H1 (cell line): ENCODE data around the gene ADORA1. TPM values are rescaled to one million over a fixed set of nuclear protein-coding genes. Genes with fewer than 3 reads are reported as not detected.

Experiments used
- CTCF ChIA-PET: fragments of 300-600 bp; sonication (Branson Sonifier 250); formaldehyde crosslinking; loops from one replicate; lab custom pipeline; 2021; ENCODE audit not compliant: partially characterized antibody; lab: Charles Lee
- POLR2A ChIA-PET: fragments of 300-600 bp; sonication (Branson Sonifier 250); formaldehyde crosslinking; loops from one replicate; lab custom pipeline; 2021; ENCODE audit warnings: inconsistent platforms; ENCODE audit not compliant: partially characterized antibody; lab: Charles Lee
- DNase-seq, 2 experiments: peaks; one replicate each; pipeline versions ENCODE4 v3.0.0 to v3.0.0-alpha.2; 2010 to 2022; ENCODE audit warnings: low spot score in 2 of 2, low read depth in 1 of 2, mixed read lengths in 1 of 2
- FAIRE-seq: peaks from 2 replicates; lab custom pipeline; 2011; peaks lifted over from hg19 to GRCh38; lab: Jason Lieb, UNC
- H2AFZ ChIP-seq: 2 replicates; pipeline ENCODE4 v1.8.1; 2012; ENCODE audit warnings: low read length, inconsistent platforms
- H2AK5ac ChIP-seq: 2 replicates; pipeline ENCODE4 v1.6.1; 2013; ENCODE audit warnings: low read depth, low read length
- H2BK120ac ChIP-seq: replicated peaks from 2 replicates; pipeline ENCODE3; 2013; ENCODE audit warnings: low read depth, low read length, inconsistent platforms
- H2BK12ac ChIP-seq: 2 replicates; pipeline ENCODE4 v1.6.1; 2013; ENCODE audit warnings: low read depth, low read length
- H2BK15ac ChIP-seq: 2 replicates; pipeline ENCODE4 v1.6.1; 2013; ENCODE audit warnings: low read length
- H2BK20ac ChIP-seq: 2 replicates; pipeline ENCODE4 v1.6.1; 2013; ENCODE audit warnings: low read length
- H2BK5ac ChIP-seq: 2 replicates; pipeline ENCODE4 v1.6.1; 2013; ENCODE audit warnings: low read depth, low read length
- H3K14ac ChIP-seq: 2 replicates; pipeline ENCODE4 v1.6.1; 2013; ENCODE audit warnings: inconsistent platforms; ENCODE audit not compliant: insufficient read length
- H3K18ac ChIP-seq: 2 replicates; pipeline ENCODE4 v1.6.1; 2013; ENCODE audit warnings: low read length; ENCODE audit errors: extremely low read depth
- H3K23ac ChIP-seq: 2 replicates; pipeline ENCODE4 v1.6.1; 2013; ENCODE audit warnings: inconsistent platforms; ENCODE audit not compliant: insufficient read length
- H3K23me2 ChIP-seq: 2 replicates; pipeline ENCODE4 v1.6.1; 2013; ENCODE audit warnings: low read depth, low read length
- H3K27ac ChIP-seq: 2 replicates; pipeline ENCODE4 v1.6.1; 2011; ENCODE audit warnings: low read depth, low read length, inconsistent platforms
- H3K27me3 ChIP-seq, 4 experiments: replicated peaks in 1 of 4; 1 replicate in 1 of 4; 2 replicates in 3 of 4; pipeline versions ENCODE4 v1.6.1 to v1.8.1; 2011 to 2013; ENCODE audit warnings: low read length in 3 of 4, mild to moderate bottlenecking in 3 of 4, inconsistent platforms in 2 of 4, mixed read lengths in 2 of 4, moderate library complexity in 1 of 4; ENCODE audit not compliant: control insufficient read depth in 3 of 4, insufficient read depth in 3 of 4; ENCODE audit errors: extremely low read depth in 1 of 4
- H3K36me3 ChIP-seq, 4 experiments: 2 replicates each; pipeline versions ENCODE4 v1.6.1 to v1.8.1; 2011 to 2013; ENCODE audit warnings: mild to moderate bottlenecking in 4 of 4, low read length in 3 of 4, moderate library complexity in 2 of 4, control low read depth in 1 of 4, inconsistent platforms in 1 of 4; ENCODE audit not compliant: insufficient read depth in 4 of 4, control insufficient read depth in 2 of 4
- H3K4ac ChIP-seq: replicated peaks from 2 replicates; pipeline ENCODE3; 2013; ENCODE audit warnings: low read length, low read depth, mixed read lengths, inconsistent platforms; ENCODE audit not compliant: insufficient read length
- H3K4me1 ChIP-seq, 4 experiments: replicated peaks in 1 of 4; 1 replicate in 1 of 4; 2 replicates in 3 of 4; pipeline versions ENCODE4 v1.6.1 to v1.8.1; 2011 to 2013; ENCODE audit warnings: low read length in 3 of 4, inconsistent platforms in 2 of 4, mixed read lengths in 1 of 4; ENCODE audit not compliant: insufficient read depth in 4 of 4, control insufficient read depth in 3 of 4
- H3K4me2 ChIP-seq, 2 experiments: 2 replicates each; pipeline versions ENCODE4 v1.6.1 to v1.8.1; 2011 to 2013; ENCODE audit warnings: low read depth in 2 of 2, low read length in 2 of 2, control low read depth in 1 of 2, inconsistent platforms in 1 of 2, mild to moderate bottlenecking in 1 of 2; ENCODE audit not compliant: insufficient read depth in 1 of 2
- H3K4me3 ChIP-seq, 4 experiments: fragments of 200-600, 300-600 bp in 1 of 4; sonication (generic), shearing (Covaris generic), sonication (Bioruptor Twin) in 1 of 4; 2 replicates each; pipeline versions ENCODE4 v1.5.1 to v1.8.1; 2011 to 2016; ENCODE audit warnings: low read length in 4 of 4, low read depth in 3 of 4, control low read depth in 2 of 4, inconsistent platforms in 2 of 4, mild to moderate bottlenecking in 2 of 4, mixed read lengths in 1 of 4, moderate library complexity in 1 of 4; ENCODE audit not compliant: insufficient read depth in 2 of 4; ENCODE audit errors: extremely low read depth in 1 of 4
- H3K56ac ChIP-seq: replicated peaks from 2 replicates; pipeline ENCODE3; 2013; ENCODE audit warnings: low read depth, mild to moderate bottlenecking, mixed read lengths, low read length, inconsistent platforms; ENCODE audit not compliant: insufficient read length
- H3K79me1 ChIP-seq: 2 replicates; pipeline ENCODE4 v1.6.1; 2013; ENCODE audit warnings: low read depth, low read length, control low read depth
- H3K79me2 ChIP-seq, 2 experiments: 2 replicates each; pipeline versions ENCODE4 v1.6.1 to v1.8.1; 2012 to 2013; ENCODE audit warnings: low read length in 2 of 2, mild to moderate bottlenecking in 2 of 2, inconsistent platforms in 1 of 2; ENCODE audit not compliant: insufficient read depth in 2 of 2, control insufficient read depth in 1 of 2
- H3K9ac ChIP-seq, 4 experiments: replicated peaks in 1 of 4; 1 replicate in 1 of 4; 2 replicates in 3 of 4; pipeline versions ENCODE4 v1.6.1 to v1.8.1; 2011 to 2013; ENCODE audit warnings: low read depth in 3 of 4, low read length in 3 of 4, control low read depth in 2 of 4, mild to moderate bottlenecking in 2 of 4, moderate library complexity in 2 of 4, inconsistent platforms in 1 of 4; ENCODE audit errors: extremely low read depth in 1 of 4
- H3K9me3 ChIP-seq, 2 experiments: 2 replicates each; pipeline versions ENCODE4 v1.6.1 to v1.8.1; 2012 to 2013; ENCODE audit warnings: mild to moderate bottlenecking in 2 of 2, moderate library complexity in 2 of 2, control low read depth in 1 of 2, inconsistent platforms in 1 of 2, low read depth in 1 of 2, low read length in 1 of 2, mixed read lengths in 1 of 2; ENCODE audit not compliant: insufficient read depth in 2 of 2
- H4K20me1 ChIP-seq, 2 experiments: replicated peaks in 1 of 2; 2 replicates each; pipeline versions ENCODE3 to v1.8.1; 2011 to 2013; ENCODE audit warnings: inconsistent platforms in 2 of 2, low read length in 2 of 2, mild to moderate bottlenecking in 1 of 2; ENCODE audit not compliant: insufficient read depth in 2 of 2, control insufficient read depth in 1 of 2
- H4K5ac ChIP-seq: 2 replicates; pipeline ENCODE4 v1.6.1; 2013; ENCODE audit warnings: low read length, low read depth, mixed read lengths, inconsistent platforms; ENCODE audit not compliant: insufficient read length
- H4K8ac ChIP-seq: 2 replicates; pipeline ENCODE4 v1.8.0; 2013; ENCODE audit warnings: mild to moderate bottlenecking, moderate library complexity, low read length, inconsistent platforms; ENCODE audit not compliant: insufficient read depth; ENCODE audit errors: extremely low read depth
- H4K91ac ChIP-seq: replicated peaks from 2 replicates; pipeline ENCODE3; 2013; ENCODE audit warnings: low read length, mixed read lengths, inconsistent platforms; ENCODE audit not compliant: insufficient read length
- ASH2L ChIP-seq: fragments of 200-600, 300-600 bp; sonication (generic); IDR thresholded peaks from one replicate; pipeline ENCODE4 v1.7.1; 2017; ENCODE audit warnings: low read length
- BRCA1 ChIP-seq: IDR thresholded peaks from 2 replicates; pipeline ENCODE4 v1.6.1; 2012; ENCODE audit warnings: low read depth, low read length, improper control_type of control experiment
- CBX5 ChIP-seq: fragments of 300-800, 300-1000 bp; sonication (generic); IDR thresholded peaks from 2 replicates; pipeline ENCODE4 v1.7.1; 2016; ENCODE audit warnings: antibody characterized with exemption, low read length, low read depth
- CEBPB ChIP-seq: IDR thresholded peaks from 2 replicates; pipeline ENCODE4 v1.6.1; 2012; ENCODE audit warnings: low read depth, low read length
- CHD2 ChIP-seq: IDR thresholded peaks from 2 replicates; pipeline ENCODE4 v1.6.1; 2012; ENCODE audit warnings: low read length, improper control_type of control experiment
- EP300 ChIP-seq, 2 experiments: IDR thresholded peaks; 1 replicate in 1 of 2; 2 replicates in 1 of 2; pipeline ENCODE4 v1.6.1; 2011 to 2012; ENCODE audit warnings: low read depth in 2 of 2, low read length in 2 of 2, mild to moderate bottlenecking in 2 of 2, borderline replicate concordance in 1 of 2, inconsistent platforms in 1 of 2, moderate library complexity in 1 of 2
- JUND ChIP-seq: IDR thresholded peaks from 2 replicates; pipeline ENCODE4 v1.6.1; 2011; ENCODE audit warnings: mild to moderate bottlenecking, improper control_type of control experiment, low read length
- RAD21 ChIP-seq, 2 experiments: IDR thresholded peaks in 1 of 2; conservative IDR thresholded peaks in 1 of 2; 2 replicates each; pipeline ENCODE4 v1.6.1; 2011; ENCODE audit warnings: low read depth in 2 of 2, low read length in 2 of 2, improper control_type of control experiment in 1 of 2, inconsistent platforms in 1 of 2, mild to moderate bottlenecking in 1 of 2, moderate library complexity in 1 of 2
- SAP30 ChIP-seq: fragments of 300-600 bp; sonication (generic); IDR thresholded peaks from 2 replicates; pipeline ENCODE4 v1.7.1; 2012; ENCODE audit warnings: low read length, moderate library complexity, mild to moderate bottlenecking, inconsistent platforms; ENCODE audit not compliant: insufficient read depth, insufficient replicate concordance
- TEAD4 ChIP-seq: IDR thresholded peaks from 2 replicates; pipeline ENCODE4 v1.6.1; 2012; ENCODE audit warnings: low read depth, low read length, inconsistent platforms, mixed read lengths
- WGBS, 2 experiments: shearing (Covaris generic) in 1 of 2; methylation state at CpG; one replicate each; pipeline versions ENCODE4 v1.1.6 to v1.1.7; 2013 to 2015; ENCODE audit warnings: low lambda C conversion rate in 2 of 2, mixed read lengths in 2 of 2, inconsistent platforms in 1 of 2, low coverage in 1 of 2, missing lambda C conversion rate in 1 of 2; ENCODE audit not compliant: insufficient replicate concordance in 2 of 2, insufficient coverage in 1 of 2, insufficient read length in 1 of 2; ENCODE audit errors: extremely low coverage in 1 of 2, missing lambda C conversion rate in 1 of 2; 5-methylcytosine and 5-hydroxymethylcytosine counted together
- polyA plus RNA-seq, 7 experiments: library from polyadenylated mRNA; depleted of rRNA in 3 of 7; stranded (reverse) in 5 of 7; unstranded in 2 of 7; fragments of >200 nt in 5 of 7; fragments of 200-250 nt in 2 of 7; gene quantifications; 1 replicate in 5 of 7; 2 replicates in 1 of 7; 4 replicates in 1 of 7; pipeline versions ENCODE4 v1.2.1 to v1.2.3, GENCODE V29; 2011 to 2013; ENCODE audit warnings: missing spikeins in 2 of 7, mixed read lengths in 2 of 7
- total RNA-seq: library from RNA; stranded (reverse); fragmentation: NEBNext Ultra II Directional; extraction: Animal tissue kit (Norgen Biotek cat#: 25700); gene quantifications from 2 replicates; pipeline ENCODE4 v1.2.1, GENCODE V29; 2021

The ADORA1 gene
- total and polyA plus RNA-seq, 2 of the 8 experiments (the other 6 are each of a cell fraction or from before 2014, with no cell fraction given) = 3.3 to 6.7 TPM

DNA sequence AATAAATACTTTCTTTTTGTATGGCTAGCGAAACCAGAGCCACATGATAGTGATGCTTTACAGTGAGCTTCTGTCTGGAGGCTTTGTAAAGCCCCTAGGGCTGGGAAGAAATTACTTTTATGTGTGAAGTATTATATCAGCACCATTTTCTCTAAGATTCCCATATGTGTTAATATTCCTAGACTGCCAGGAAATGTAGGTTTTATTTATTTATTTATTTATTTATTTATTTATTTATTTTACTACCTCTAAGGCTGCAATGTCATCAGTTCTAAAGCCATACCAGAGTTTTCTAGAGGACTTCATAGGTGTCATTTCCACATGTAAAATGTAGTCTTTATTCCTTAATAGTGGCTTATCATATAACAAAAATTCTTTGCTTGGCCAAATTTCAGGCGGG is 63.4 kb downstream of the ADORA1 start:
- H3K4me2 ChIP-seq = no peak overlapping the region
- no peak overlapping the region for H3K27ac ChIP-seq
- H3K18ac ChIP-seq = no peak overlapping the region
- H4K5ac ChIP-seq = no peak overlapping the region
- no peaks in the 10 kb centered on the region for H3K79me2 ChIP-seq
- ChIA-PET CTCF (interaction anchor here (0.7 to 5.7 kb wide), 7 partner anchors 9 to 151 kb away, joined by 3 to 33 read pairs (median 4); no protein-coding TSS in a partner anchor), POLR2A (no interaction called here)
- DNase-seq (no peak), FAIRE-seq (no peak)
- H2BK12ac ChIP-seq = no peak overlapping the region
- no peak overlapping the region for H2BK15ac ChIP-seq
- H2BK5ac ChIP-seq = no peak overlapping the region
- H3K9ac ChIP-seq = no peak overlapping the region
- H3K23ac ChIP-seq = no peak overlapping the region
- peaks cover 6 to 11% (median 8%) of the 10 kb centered on the region in 4 experiments for H3K4me1 ChIP-seq
- 91% methylated on average over 2 of the region's 2 CpGs; no CpG with 5 or more reads in 1 of the 2 experiments for WGBS, 2 experiments
- H3K4me3 ChIP-seq = no peak overlapping the region
- H3K9me3 ChIP-seq = no peaks in the 10 kb centered on the region
- no peak overlapping the region for H2BK20ac ChIP-seq
- H3K27me3 ChIP-seq = no peaks in the 10 kb centered on the region
- no peak overlapping the region for H4K8ac ChIP-seq
- H3K36me3 ChIP-seq = no peaks in the 10 kb centered on the region
- no peak overlapping the region for H2AK5ac ChIP-seq
- TF ChIP-seq RAD21 (IDR thresholded peaks at IDR 0.05 in 1 of 2, conservative IDR thresholded peaks at IDR 0.05 in 1 of 2; ENCODE audit: low read depth in 2 of 2, low read length in 2 of 2) (no peak), BRCA1 (no peak), ASH2L (no peak), EP300 (IDR thresholded peaks at IDR 0.05; ENCODE audit: borderline replicate concordance in 1 of 2, low read depth in 2 of 2, low read length in 2 of 2) (no peak), TEAD4 (no peak), CEBPB (no peak), CBX5 (no peak), SAP30 (no peak), CHD2 (no peak), JUND (no peak)
- no peak overlapping the region for H3K4ac ChIP-seq
- no peaks in the 10 kb centered on the region for H3K23me2 ChIP-seq
- H2AFZ ChIP-seq = no peak overlapping the region
- no peak overlapping the region for H4K91ac ChIP-seq
- no peak overlapping the region for H3K56ac ChIP-seq
- H2BK120ac ChIP-seq = no peak overlapping the region
- H3K79me1 ChIP-seq = no peaks in the 10 kb centered on the region
- no peaks in the 10 kb centered on the region for H4K20me1 ChIP-seq
- no peak overlapping the region for H3K14ac ChIP-seq
